GM21737 (cell line): ENCODE results near the gene METTL23.

ENCODE experiments used
- ATAC-seq: cut with Tn5 transposase; IDR thresholded peaks from one replicate; pipeline ENCODE4 v1.9.1; 2021; ENCODE audit warnings: mild to moderate bottlenecking, moderate library complexity; ENCODE audit not compliant: unreplicated experiment

METTL23 gene

DNA sequence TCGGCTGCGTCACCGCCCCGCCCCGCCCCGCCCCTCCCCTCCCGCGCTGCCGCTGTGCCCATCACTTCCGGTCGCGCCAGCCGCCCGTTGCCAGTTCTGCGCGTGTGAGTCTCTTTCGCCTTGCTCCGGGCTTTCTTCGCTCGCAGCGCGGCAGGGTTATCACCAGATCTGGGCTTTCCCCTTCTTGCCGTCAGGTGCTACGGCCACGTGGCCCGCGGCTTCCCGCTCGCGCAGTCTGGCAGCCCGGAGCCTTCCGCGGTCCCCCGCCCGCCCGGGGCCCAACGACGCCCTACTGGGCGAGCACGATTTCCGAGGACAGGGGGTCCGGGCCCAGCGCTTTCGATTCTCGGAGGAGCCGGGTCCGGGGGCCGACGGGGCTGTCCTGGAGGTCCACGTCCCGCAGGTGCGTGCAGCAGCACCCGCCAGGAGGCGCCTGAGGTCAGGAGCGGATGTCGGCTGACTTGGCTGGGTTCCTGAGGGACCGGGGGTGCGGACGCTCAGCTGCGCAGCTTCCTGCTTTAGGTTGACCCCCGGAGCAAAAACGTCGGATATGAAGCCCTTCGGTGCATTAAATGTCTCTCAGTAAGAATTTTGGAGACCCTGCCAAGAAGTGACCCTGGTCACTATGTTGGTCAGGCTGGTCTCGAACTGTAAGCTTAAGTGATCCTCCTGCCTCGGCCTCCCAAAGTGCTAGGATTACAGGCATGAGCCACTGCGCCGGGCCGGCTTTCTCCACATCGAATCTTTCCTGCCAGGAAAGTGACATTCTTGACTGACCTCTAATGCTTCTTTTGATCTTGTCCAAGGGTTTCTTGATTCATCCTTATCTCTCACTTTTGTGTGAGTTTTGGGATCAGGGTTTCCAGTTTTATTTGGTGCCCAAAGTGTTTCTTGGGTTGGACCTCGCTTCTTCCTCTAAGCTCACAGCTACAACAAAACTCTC is at the start of gene METTL23:
TSS of gene METTL23 (plus strand) at position 64 of the 943 bp plus-strand sequence. CDS start 2,872 bp downstream, outside the sequence.
- peak; percentile 42 for ATAC-seq

DNA sequence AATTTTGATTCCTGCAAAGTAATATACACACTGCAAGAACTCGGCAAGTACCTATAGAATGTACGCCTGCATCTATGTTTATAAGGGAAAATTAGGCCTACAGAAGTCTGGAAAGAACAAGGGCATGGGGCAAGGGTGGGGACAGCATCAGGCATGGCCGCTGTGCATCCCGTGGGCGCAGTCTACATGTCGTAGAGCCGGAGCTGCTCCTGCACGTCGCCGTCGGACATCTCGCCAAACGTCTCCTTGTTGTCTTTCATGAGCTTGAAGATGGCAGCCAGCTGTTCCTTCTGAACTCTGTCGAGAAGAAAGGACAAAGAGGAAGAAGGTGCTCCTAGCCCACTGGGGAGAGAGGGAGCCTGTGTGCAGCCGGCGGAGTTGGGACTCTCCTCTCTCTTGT is 49.2 kb upstream of the METTL23 start:
- ATAC-seq, result no peak

DNA sequence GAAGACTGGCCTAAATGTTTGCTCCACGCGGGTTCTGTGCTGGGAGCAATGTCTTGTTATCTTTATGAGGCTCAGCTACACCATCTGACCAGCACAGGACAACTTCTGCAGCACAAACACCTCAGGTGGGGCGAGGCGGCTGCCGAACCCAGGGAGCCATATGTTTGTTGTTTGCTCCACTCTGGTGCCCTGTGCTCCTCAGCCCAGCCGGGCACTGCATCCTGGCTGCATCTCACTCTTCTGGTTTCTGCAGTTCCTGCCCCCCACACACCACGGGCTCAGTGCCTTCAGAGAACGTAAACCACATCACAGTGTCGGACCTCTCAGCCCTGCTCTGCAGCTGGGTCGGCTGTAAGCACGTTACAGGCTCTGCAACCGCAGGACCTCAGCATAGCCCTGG is 48.3 kb upstream of the METTL23 start:
- ATAC-seq, result no peak

DNA sequence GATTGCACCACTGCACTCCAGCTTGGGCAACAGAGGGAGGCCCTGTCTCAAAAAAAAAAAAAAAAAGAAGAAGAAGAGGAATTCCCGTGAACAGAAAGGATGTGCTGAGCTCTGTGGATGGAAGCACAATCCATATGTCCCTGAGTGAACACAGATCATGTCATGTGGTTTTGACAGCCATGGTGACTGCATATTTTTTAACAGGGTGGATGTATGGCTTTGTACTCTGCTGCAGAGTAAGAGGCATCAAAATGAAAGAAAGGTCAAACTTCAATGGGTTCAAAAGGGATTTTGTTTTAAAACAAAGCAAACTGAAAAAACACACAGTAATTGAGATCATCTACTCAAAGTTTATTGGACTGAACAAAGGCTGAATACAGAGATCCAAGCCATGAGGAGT is 47.4 kb upstream of the METTL23 start:
- no peak for ATAC-seq

- no peak for ATAC-seq
Observed at GRCh38 chr17:76681222-76682137, 45.2 kb upstream of the METTL23 start.

- no peak for ATAC-seq
Observed at GRCh38 chr17:76682296-76682695, 44.3 kb upstream of the METTL23 start.

- no peak for ATAC-seq
Observed at GRCh38 chr17:76683011-76683755, 43.5 kb upstream of the METTL23 start.

GRCh38 chr17:76683921-76684745 is 42.5 kb upstream of the METTL23 start:
- ATAC-seq, result no peak

DNA sequence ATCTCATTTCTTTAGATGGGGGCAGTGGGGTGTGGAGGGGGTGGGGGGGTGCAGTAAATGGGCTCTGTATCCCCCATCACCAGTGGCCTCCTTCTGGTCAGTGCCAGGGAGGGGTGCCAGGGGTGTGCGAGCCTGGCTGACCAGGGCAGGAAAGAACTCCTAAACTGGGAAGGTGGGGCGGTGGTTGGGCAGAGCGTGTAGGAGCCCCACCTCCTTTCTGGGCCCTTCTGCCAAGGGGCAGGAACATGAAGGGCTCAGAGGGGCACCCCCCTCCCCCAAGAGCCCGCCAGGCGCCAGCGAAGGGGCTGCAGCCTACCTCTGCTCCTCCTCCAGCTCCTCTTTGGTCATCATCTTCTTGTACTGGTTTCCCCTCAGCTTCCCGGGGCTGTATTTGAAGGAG is 41.9 kb upstream of the METTL23 start:
- ATAC-seq, result no peak

DNA sequence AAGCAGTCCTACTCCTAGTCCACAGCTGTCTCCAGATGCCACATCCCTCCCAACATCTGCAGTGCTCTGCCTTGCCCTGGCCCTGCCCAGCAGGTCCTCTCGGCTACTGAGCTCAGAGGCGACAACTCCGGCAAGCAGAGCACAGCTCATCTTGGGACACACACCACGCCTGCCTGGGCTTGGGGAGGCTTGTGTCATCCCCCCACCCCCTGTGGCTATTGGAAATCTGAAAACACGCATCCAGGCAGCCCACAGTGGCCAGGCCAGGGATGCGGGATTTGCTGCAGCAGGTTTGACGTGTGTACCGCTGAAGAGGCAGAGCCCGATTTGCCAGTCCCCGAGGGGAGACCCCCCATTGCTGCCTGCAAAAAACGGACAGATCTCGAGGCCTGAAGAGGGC is 41.3 kb upstream of the METTL23 start:
- ATAC-seq, result no peak

GRCh38 chr17:76685846-76686245 is 40.8 kb upstream of the METTL23 start:
- no peak for ATAC-seq

DNA sequence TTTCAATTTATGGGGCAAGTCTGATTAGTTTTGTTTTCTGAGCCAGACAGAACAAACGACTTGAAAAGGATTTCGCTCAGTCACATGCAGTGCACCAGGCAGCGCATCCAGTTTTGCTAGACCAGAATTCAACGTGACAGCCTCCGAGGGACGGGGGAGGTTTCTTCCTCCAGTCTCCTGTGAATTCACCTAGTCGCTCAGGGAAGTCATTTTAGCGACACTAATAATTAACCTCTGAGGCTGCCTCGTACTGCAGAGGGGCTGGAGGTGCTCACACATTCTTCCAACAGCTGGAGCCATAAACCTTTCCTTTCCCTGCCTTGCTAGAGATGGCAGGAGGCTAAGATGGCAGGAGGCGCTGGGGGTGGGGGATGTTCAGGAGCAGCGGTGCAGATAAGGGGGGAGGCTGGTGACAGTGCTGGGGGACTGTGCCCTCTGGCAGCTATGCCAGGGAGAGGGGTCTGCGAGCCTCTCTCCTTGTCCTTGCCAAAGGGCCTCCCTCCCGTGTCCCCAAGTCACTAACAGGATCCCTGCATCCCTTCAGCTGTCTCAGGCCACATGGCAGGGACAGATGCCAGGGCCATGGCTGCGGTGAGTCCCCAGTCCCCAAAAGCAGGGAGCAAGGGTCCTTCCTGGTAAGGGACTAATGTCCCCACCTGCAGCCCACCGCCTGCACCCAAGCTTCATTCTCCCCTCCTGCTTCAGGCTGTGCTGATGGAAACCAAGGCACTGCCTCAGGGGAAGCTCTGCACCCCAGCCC is 39.9 kb upstream of the METTL23 start:
- no peak for ATAC-seq

- no peak for ATAC-seq
Observed at GRCh38 chr17:76687298-76688164, 39.1 kb upstream of the METTL23 start.

- ATAC-seq, result no peak
Observed at GRCh38 chr17:76688165-76688622, 38.4 kb upstream of the METTL23 start.

DNA sequence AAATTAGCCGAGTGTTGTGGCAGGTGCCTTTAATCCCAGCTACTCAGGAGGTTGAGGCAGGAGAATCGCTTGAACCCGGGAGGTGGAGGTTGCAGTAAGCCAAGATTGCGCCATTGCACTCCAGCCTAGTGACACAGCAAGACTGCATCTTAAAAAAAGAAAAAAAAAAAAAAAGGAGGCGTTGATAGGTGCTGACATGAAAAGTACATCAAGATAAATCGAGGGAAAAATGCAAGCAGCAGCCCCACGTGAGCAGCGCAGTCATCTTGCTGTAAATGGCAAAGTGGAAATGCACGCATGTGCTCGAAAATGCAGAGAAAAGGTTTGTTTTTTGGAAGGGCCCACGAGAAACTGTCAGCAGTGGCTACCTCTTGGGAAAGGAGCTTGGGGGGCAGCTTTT is 36.8 kb upstream of the METTL23 start:
- ATAC-seq, result no peak

- no peak for ATAC-seq
Observed at GRCh38 chr17:76690596-76691280, 35.9 kb upstream of the METTL23 start.

DNA sequence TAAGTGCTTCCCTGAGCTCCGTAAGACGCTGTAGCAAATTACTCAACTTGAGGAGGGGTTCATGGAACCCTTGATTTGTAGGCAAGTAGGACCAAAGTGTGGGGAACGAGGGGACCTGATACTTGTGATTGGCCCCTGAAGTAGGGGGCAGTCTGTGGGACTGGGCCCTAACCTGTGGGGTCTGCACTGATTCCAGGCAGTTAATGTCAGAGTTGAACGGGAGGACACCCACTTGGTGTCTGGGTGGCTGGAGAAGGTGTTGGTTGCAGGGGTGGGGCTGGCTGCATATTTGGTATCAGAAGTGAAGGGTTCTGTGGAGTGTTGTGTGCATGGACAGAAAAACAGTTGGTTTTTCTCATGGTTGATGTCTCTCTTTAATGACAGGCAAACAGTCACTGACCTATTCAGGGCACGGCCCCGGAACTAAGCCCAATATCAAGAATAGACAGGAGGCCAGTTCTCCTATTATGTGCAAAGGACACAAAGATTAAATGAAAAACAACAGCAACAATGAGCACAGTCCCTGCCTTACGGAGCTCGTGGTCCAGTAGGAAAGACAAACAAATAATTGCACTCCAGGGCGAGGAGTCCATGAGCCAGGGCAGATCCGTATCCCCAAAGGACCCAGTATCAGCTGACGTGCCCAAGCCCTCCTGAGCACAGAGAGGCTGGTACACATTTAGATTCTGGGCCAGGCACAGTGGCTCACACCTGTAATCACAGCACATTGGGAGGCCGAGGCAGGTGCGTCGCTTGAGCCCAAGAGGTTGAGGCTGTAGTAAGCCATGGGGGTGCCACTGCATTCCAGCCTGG is 35.1 kb upstream of the METTL23 start:
- no peak for ATAC-seq
